Neural progenitor cell (in vitro differentiated cells): ENCODE results near the gene CIB1. TPM values are rescaled to one million over a fixed set of nuclear protein-coding genes. Genes with fewer than 3 reads are reported as not detected.

Experiments
- DNase-seq: peaks from one replicate; pipeline ENCODE4 v3.0.0-alpha.2; 2016; ENCODE audit warnings: low spot score
- H2AFZ ChIP-seq: fragments of 200-600 bp; sonication (generic); replicated peaks from 2 replicates; pipeline ENCODE4 v1.6.1; 2016; ENCODE audit warnings: antibody characterized with exemption
- H3F3A ChIP-seq: fragments of 200-600 bp; sonication (generic); 2 replicates; pipeline ENCODE4 v1.6.1; 2016; ENCODE audit warnings: antibody characterized with exemption, low read depth
- H3K27ac ChIP-seq: fragments of 200-600 bp; sonication (generic); 2 replicates; pipeline ENCODE4 v1.5.1; 2016; ENCODE audit warnings: mild to moderate bottlenecking
- H3K27me3 ChIP-seq: fragments of 200-600 bp; sonication (generic); 2 replicates; pipeline ENCODE4 v1.6.1; 2016; ENCODE audit warnings: mild to moderate bottlenecking, moderate library complexity
- H3K36me3 ChIP-seq: fragments of 200-600 bp; sonication (generic); 2 replicates; pipeline ENCODE4 v1.5.1; 2016
- H3K4me1 ChIP-seq: fragments of 200-600 bp; sonication (generic); 2 replicates; pipeline ENCODE4 v1.6.1; 2016; ENCODE audit warnings: mixed run types
- H3K4me2 ChIP-seq: fragments of 200-600 bp; sonication (generic); 2 replicates; pipeline ENCODE4 v1.6.1; 2016
- H3K4me3 ChIP-seq: fragments of 200-600 bp; sonication (generic); 2 replicates; pipeline ENCODE4 v1.5.1; 2016
- H3K79me2 ChIP-seq: fragments of 200-600 bp; sonication (generic); 2 replicates; pipeline ENCODE4 v1.6.1; 2016; ENCODE audit warnings: low read depth
- H3K9ac ChIP-seq: fragments of 200-600 bp; sonication (generic); 2 replicates; pipeline ENCODE4 v1.6.1; 2016
- H3K9me3 ChIP-seq: fragments of 200-600 bp; sonication (generic); 2 replicates; pipeline ENCODE4 v1.5.1; 2016; ENCODE audit warnings: low read depth
- H4K20me1 ChIP-seq: fragments of 200-600 bp; sonication (generic); 2 replicates; pipeline ENCODE4 v1.6.1; 2016; ENCODE audit warnings: low read depth
- H3K27ac Mint-ChIP-seq: 3 replicates; pipeline ENCODE4 v1.8.0; 2021; ENCODE audit warnings: mixed read lengths
- H3K27me3 Mint-ChIP-seq: 2 replicates; pipeline ENCODE4 v1.8.0; 2022; ENCODE audit warnings: low read depth, mild to moderate bottlenecking, inconsistent platforms, moderate library complexity, mixed read lengths; ENCODE audit not compliant: insufficient read depth
- H3K36me3 Mint-ChIP-seq: 3 replicates; pipeline ENCODE4 v1.8.0; 2021; ENCODE audit warnings: mixed read lengths
- H3K4me1 Mint-ChIP-seq: 3 replicates; pipeline ENCODE4 v1.8.0; 2021; ENCODE audit warnings: mixed read lengths
- H3K4me3 Mint-ChIP-seq: 3 replicates; pipeline ENCODE4 v1.8.0; 2021; ENCODE audit warnings: mild to moderate bottlenecking, moderate library complexity, mixed read lengths
- H3K9me3 Mint-ChIP-seq: 3 replicates; pipeline ENCODE4 v1.8.0; 2020; ENCODE audit warnings: mixed read lengths
- EZH2 ChIP-seq: fragments of 200-600 bp; sonication (generic); IDR thresholded peaks from 2 replicates; pipeline ENCODE4 v1.6.1; 2017; ENCODE audit warnings: antibody characterized with exemption, mild to moderate bottlenecking, moderate library complexity
- EZH2phosphoT487 ChIP-seq: fragments of 200-600 bp; sonication (generic); IDR thresholded peaks from 2 replicates; pipeline ENCODE4 v1.6.1; 2017; ENCODE audit warnings: antibody characterized with exemption
- total RNA-seq: library from RNA; depleted of rRNA; stranded (reverse); fragments of >200 nt; gene quantifications from 2 replicates; pipeline ENCODE4 v1.2.3, GENCODE V29; 2015; ENCODE audit warnings: low replicate concordance
- TF ChIP-seq, protein P1 (sequence below): fragments of 200-600 bp; sonication (generic); IDR thresholded peaks from 2 replicates; pipeline ENCODE4 v1.5.1; 2017; ENCODE audit warnings: antibody characterized with exemption, mild to moderate bottlenecking

CIB1 gene
- total RNA-seq, 1 donor from 2014 or later = 5.2 TPM

DNA sequence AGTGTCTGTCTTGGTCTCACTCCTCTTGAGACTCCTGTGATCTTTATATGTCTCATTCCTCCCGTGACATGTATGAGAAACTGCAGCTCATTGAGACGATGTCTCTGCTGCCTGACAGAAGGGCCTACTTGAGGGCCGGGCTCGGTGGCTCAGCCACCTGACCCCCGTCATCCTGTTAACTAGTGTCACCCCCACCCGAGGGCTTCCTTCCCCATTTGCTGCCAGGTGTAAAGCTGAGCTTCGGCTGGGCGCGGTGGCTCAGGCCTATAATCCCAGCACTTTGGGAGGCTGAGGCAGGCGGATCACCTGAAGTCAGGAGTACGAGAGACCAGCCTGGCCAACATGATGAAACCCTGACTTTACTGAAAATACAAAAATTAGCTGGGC lies 19.9 kb downstream of the CIB1 start:
- Mint-ChIP-seq H3K27me3 (peaks cover 8% of the 10 kb centered on the region), H3K4me3 (no peak overlapping the region), H3K36me3 (peaks cover 1% of the 10 kb centered on the region), H3K27ac (peak overlapping the region; percentile 74), H3K4me1 (peaks cover 6% of the 10 kb centered on the region), H3K9me3 (no peaks in the 10 kb centered on the region)
- Histone ChIP-seq H3K4me3 (no peak overlapping the region), H3K27ac (no peak overlapping the region), H4K20me1 (peaks cover 16% of the 10 kb centered on the region), H3K9me3 (no peaks in the 10 kb centered on the region), H3K9ac (no peak overlapping the region), H3K79me2 (no peaks in the 10 kb centered on the region), H3K27me3 (no peaks in the 10 kb centered on the region), H3F3A (no peaks in the 10 kb centered on the region), H3K4me1 (no peaks in the 10 kb centered on the region), H3K36me3 (no peaks in the 10 kb centered on the region), H2AFZ (no peak overlapping the region), H3K4me2 (no peak overlapping the region)
- DNase-seq = no peak
- TF ChIP-seq EZH2 = no peak
- no peak for TF ChIP-seq EZH2phosphoT487
- TF ChIP-seq, protein P1, sequence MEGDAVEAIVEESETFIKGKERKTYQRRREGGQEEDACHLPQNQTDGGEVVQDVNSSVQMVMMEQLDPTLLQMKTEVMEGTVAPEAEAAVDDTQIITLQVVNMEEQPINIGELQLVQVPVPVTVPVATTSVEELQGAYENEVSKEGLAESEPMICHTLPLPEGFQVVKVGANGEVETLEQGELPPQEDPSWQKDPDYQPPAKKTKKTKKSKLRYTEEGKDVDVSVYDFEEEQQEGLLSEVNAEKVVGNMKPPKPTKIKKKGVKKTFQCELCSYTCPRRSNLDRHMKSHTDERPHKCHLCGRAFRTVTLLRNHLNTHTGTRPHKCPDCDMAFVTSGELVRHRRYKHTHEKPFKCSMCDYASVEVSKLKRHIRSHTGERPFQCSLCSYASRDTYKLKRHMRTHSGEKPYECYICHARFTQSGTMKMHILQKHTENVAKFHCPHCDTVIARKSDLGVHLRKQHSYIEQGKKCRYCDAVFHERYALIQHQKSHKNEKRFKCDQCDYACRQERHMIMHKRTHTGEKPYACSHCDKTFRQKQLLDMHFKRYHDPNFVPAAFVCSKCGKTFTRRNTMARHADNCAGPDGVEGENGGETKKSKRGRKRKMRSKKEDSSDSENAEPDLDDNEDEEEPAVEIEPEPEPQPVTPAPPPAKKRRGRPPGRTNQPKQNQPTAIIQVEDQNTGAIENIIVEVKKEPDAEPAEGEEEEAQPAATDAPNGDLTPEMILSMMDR = no peak

DNA sequence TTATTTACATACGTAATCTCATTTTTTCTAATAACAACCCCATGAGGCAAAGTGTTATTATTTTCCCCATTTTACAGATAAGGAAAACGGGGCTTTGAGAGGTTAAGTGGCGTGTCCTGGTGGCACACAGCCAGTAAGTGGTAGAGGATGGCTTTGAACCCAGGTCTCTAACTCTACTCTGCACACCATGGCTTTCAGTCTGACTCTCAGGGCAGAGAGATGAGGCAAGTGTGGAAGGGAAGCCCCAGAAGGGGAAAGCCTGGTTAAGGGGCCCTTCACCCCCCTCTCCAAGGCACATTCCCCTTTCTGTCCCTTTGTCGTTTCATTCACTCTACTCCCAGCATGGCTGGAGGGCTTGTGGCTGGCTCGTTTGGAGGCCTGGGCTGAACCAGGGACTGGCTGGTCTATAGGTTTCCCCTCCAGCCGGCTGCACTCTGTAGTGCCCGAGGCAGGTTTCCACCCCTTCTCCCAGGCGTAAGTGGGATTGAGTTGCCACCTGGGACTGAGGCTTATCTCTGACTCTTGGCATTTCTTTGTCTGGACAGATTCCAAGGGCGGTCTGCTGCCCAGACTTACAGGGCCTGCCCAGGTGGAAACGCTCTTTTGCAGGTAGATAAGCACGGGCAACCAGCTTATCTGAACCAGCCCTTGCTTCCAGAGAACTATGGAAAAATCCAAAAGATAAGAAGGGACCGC lies 20.5 kb downstream of the CIB1 start:
- Mint-ChIP-seq H3K4me1 (peaks cover 5% of the 10 kb centered on the region), H3K9me3 (no peaks in the 10 kb centered on the region), H3K4me3 (no peak overlapping the region), H3K27ac (peak overlapping the region; percentile 74), H3K36me3 (peaks cover 1% of the 10 kb centered on the region), H3K27me3 (peaks cover 8% of the 10 kb centered on the region)
- Histone ChIP-seq H3K9me3 (no peaks in the 10 kb centered on the region), H3F3A (no peaks in the 10 kb centered on the region), H4K20me1 (peaks cover 16% of the 10 kb centered on the region), H3K36me3 (no peaks in the 10 kb centered on the region), H3K4me1 (no peaks in the 10 kb centered on the region), H3K4me2 (no peak overlapping the region), H2AFZ (no peak overlapping the region), H3K27ac (no peak overlapping the region), H3K4me3 (no peak overlapping the region), H3K27me3 (no peaks in the 10 kb centered on the region), H3K79me2 (no peaks in the 10 kb centered on the region), H3K9ac (no peak overlapping the region)
- DNase-seq = no peak
- TF ChIP-seq, protein P1 = no peak
- TF ChIP-seq EZH2phosphoT487 (no peak), EZH2 (no peak)

DNA sequence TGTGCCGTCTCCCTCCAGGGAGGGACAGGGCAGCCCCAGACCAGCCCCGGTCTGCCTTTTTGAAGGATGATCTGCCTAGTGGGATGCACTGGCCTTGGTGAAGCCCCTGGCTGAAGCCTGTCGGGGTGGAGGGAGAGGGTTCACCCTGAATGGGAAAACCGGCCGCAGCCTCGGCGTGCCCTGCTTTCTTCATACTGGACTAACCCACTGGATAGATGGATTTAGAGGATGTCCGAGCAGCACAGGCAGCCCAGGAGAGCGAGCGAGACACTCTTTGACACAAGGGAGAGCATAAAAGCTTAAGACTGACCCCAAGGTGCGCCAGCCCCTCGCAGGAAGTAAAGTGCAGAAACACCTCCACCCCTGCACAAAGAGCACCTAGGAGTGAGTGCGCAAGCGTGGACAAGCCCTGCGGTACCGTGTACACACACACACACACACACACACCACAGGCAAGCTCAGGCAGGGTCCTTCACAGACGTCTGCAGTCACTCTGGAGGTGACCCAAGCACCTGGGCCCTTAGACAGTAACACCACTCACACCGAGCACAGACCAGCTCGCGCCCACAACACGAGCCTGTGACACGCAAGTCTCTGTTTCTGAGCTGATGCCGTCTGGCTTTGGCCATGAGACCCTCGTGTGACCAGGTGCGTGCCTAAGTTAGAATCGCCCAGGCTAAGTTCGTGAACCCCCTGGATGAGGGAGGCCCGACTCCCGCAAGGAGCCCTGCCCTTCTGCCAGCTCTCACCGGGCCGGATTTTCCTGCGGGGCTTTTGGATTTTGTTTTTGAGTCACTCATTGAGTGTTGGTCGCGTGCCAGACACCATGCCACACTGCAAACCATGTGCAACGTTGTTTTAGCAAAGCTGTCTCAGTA lies 21.3 kb downstream of the CIB1 start:
- H3K27me3 ChIP-seq = no peaks in the 10 kb centered on the region
- no peak overlapping the region for H3K4me3 ChIP-seq
- H3K4me2 ChIP-seq = no peak overlapping the region
- peaks cover 8% of the 10 kb centered on the region for H3K27me3 Mint-ChIP-seq
- no peak for DNase-seq
- H3K27ac Mint-ChIP-seq = no peak overlapping the region
- no peaks in the 10 kb centered on the region for H3K9me3 ChIP-seq
- H3K79me2 ChIP-seq = no peaks in the 10 kb centered on the region
- no peak overlapping the region for H3K9ac ChIP-seq
- H4K20me1 ChIP-seq = peaks cover 16% of the 10 kb centered on the region
- peaks cover 5% of the 10 kb centered on the region for H3K4me1 Mint-ChIP-seq
- no peak overlapping the region for H3K4me3 Mint-ChIP-seq
- no peaks in the 10 kb centered on the region for H3K9me3 Mint-ChIP-seq
- H3K36me3 ChIP-seq = no peaks in the 10 kb centered on the region
- no peak overlapping the region for H2AFZ ChIP-seq
- no peaks in the 10 kb centered on the region for H3F3A ChIP-seq
- H3K4me1 ChIP-seq = no peaks in the 10 kb centered on the region
- H3K27ac ChIP-seq = no peak overlapping the region
- peaks cover 4% of the 10 kb centered on the region for H3K36me3 Mint-ChIP-seq
- TF ChIP-seq EZH2 = no peak
- TF ChIP-seq, protein P1 = no peak
- TF ChIP-seq EZH2phosphoT487 = no peak
